GM20431 (cell line): ENCODE measurements around the gene SMARCB1.

Experiments used
- in situ Hi-C: fragments of 300-500 bp; cut with MseI, MboI; formaldehyde crosslinking; loops from one replicate; pipeline ENCODE4 v1.15.0; 2020; ENCODE audit warnings: low sequenced_read_pairs; ENCODE audit not compliant: unreplicated experiment

The SMARCB1 gene

DNA sequence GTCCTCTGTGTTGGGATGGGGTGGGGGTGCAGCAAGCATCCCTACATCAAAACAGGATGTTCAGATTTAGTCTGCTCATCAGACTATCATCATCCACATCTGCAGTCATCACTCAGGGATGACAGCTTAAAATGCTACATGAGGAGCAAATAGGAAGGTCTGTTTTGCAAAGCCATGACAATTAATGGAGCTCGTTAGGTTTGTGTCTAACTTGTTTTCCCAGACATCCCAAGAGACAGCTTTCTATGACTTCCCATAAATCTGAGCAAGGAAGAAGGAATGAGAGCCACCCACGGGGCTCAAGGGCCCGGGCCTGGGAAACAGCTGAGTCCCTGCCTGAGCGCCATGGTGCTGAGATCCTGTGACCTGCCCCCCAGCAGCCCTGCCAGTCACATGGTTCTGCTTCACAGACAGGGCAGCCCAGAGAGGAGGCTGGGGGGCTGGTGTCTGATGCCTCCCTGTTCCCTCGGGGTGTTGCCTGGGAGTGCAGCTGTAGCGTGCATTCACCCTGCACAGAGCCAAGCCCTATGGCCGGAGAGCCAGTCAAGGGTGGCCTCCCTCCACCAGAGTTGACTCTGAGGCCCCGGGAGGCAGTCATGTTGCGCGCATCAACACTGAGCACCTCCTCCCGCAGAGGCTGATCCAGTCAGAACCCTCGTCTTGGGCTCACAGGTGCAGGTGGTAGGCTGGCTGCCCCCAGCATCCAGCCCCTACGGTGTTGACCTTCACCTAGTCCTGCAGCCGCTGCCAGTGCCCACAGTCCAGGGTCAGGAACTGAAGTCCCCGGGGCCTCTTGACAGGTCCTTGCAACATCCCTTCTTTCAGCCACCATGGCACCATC is 40.0 kb downstream of the SMARCB1 start:
- in situ Hi-C loops: no loop called here

DNA sequence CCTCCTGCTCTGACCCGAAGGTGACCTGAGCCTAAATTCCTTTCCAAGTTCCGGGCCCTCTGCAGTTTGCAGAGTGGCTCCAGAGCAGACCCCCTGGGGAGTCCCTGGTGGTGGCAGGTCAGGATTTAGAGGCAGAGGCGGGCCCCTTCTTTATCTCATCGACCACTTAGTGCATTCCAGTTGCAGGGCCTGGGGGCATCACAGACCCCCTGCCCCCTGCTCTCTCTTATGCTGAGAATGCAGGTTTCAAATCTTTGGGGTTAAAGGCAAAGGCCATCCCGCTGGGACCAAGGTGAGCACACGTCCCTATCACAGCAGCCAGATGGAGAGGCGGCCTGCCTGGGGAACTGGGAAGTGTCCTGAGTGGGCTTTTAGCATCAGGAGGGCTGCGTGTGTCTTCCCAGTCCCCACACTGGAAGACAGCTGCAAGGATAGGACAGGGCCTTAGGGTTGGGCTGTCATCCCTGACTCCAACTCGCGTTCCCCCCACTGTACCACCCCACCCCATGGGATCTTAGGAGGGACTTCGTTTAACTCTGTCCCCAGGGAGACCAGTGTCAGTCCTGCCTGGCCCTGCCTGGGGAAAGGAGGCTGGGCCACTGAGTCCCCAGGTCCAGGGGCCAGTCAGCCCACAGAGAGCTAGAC is 40.7 kb downstream of the SMARCB1 start:
- in situ Hi-C loops: no loop called here

DNA sequence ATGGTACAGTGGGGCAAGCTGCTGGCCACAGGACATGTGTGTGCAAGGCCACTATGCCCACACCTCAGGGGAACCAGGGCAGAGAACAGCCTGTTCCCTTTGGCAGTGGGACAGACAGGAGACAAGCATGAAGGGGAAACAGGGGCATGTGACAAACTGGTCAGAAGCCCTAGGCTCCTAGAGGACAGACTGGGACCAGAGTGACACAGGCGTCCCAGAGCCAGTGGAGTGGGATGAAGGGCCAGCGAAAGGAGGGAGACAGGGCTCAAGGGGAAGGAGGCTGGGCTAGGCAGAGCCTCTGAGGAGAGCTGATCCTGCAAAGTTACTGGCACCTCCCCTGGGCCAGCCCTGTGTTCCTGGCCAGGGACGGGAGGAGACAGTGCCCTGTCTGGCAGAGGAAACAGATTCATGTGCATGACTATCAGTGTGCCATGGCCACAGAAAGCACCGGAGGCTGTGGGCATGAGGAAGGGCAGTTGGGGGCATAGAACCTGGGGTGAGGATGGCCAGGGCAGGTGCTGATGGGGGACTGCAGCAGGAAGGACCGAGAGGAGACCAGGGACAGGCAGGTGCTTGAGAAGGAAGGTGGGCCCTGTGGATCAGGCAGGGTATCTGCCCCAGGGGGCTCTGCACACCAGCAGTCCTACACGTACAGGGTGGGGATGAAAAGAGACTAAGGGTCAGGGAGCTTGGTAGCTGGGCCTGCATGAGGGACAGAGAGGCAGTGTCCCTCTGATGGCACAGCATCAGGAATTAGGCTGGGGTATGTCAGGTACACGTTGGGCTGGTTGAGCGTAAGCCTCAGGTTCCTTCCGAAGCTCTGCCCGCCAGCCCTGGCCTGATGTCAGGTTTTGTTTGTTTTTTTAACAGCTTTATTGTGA is 42.3 kb downstream of the SMARCB1 start:
- in situ Hi-C loops: no loop called here

DNA sequence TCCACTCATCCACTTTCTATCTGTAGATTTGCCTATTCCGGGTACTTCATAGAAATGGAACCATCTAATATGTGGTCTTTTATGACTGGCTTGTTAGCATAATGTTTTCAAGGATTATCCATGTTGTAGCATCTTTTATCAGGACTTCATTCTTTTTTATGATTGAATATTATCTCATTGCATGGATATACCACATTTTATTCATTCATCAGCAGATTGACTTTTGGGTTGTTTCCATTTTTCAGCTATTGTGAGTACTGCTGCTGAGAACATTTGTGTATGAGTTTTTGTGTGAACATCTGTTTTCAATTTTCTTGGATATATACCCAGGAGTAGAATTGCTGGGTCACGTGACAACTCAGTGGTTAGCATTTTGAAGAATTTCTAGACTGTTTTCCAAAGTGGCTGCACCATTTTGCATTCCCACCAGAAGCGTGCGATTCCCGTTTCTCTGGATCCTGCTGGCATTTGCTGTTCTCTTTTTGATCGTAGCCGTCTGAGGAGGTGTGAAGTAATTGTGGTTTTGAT is 43.1 kb downstream of the SMARCB1 start:
- in situ Hi-C loops: no loop called here

DNA sequence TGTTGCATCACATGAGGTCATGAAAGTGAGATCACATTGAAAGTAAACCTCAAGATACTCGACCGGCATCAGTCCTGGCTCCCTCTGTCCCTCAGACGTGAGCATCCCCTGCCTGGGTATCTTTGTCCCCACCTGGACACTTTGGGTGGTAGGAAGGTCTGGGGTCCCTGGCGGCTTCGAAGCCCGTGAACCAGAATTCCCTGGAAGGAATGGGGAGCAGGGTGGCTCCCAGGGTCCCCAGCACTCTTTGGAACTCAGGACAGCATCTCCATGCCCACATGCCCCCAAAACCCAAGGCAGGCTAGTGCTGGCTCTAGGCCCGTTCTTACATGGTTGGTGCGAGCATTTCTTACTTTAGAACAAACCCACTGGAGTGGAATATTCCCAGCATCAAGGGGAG is 44.5 kb downstream of the SMARCB1 start:
- in situ Hi-C loops: no loop called here

DNA sequence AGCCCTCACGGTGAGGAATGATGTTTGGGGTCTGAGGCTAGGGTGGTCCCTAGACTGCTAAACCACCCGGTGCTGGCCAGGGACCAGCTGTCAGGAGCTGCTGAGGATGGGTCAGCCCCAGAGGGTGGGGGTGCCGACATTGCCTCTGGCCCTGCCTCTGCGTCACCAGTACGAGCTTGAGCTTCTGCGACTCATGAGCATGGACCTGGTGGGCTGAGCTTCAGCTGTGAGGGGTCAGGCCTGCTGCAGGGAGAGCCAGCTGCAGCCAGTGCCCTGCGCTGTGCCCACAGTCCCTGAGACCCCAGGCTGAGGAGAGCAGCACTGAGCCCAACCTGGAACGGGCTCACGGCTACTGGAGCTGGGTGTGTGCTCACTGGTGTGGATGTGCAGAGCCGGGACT is 45.0 kb downstream of the SMARCB1 start:
- in situ Hi-C loops: no loop called here

DNA sequence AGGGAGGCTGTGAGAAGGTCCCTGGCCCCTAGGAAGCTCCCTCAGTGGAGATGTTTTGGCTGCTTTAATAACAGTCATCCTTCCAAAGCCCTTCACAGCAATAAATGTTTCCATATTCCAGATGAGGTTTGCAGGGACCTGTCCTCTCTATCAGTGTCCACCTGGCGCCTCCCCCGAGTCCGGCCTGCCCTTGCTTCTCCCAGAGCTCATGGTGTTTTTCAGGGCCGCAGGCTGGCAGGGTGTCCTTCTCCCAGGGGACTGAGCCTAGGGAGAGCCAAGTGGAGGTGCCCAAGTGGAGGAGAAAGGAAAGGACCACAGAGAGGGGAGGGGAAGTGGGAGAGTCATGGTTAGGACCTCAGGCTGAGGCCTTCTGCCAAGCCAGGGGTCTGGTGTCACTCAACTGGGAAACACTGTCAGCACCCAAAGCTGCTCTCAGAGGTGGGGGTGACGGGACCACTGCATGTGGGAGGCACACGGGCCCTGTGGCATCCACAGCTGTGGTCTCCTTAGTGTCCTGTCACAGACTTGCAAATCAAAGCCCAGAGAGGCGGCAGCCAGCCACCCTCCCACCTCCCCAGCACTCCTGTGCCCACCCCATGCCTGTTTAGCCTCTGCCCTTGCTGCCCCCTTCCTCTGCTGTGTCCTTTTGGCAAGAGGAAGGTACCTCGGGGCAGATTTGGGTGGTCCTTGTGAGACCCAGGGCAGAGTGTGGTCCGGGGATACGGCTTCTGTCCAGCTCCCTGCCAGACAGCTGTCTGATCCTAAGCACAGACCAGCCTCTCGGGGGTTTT is 45.7 kb downstream of the SMARCB1 start:
- in situ Hi-C loops: no loop called here

DNA sequence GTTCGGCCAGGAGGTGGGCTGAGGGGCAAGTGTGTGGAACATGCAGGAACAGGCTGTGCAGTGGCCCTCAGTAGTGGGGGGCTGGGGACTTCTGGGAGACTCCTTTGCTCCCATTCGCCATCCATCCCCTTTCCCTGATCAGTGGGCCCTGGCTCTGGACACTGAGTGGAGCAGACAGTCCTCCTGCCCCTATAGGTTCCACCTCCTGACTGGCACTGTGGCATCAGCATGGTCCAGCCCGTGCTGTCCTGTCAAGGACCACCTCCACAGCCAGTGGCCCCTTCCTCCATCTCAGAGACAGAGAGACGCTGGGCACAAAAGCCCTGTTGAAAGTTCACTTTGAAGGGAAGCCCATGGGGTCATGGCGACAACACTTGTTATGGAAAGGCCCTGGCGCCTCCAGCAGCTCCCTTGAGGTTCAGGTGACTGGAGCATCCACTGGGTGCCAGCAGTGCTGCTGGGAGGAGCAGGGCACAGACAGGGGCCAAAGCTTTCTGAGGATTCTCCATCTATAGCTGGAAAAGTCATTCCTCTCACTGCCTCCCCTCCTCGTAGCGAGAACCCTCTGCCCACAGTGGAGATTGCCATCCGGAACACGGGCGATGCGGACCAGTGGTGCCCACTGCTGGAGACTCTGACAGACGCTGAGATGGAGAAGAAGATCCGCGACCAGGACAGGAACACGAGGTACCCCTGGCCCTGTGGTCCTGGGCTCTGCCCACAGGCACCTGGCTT is 46.4 kb downstream of the SMARCB1 start:
- in situ Hi-C loops: no loop called here

DNA sequence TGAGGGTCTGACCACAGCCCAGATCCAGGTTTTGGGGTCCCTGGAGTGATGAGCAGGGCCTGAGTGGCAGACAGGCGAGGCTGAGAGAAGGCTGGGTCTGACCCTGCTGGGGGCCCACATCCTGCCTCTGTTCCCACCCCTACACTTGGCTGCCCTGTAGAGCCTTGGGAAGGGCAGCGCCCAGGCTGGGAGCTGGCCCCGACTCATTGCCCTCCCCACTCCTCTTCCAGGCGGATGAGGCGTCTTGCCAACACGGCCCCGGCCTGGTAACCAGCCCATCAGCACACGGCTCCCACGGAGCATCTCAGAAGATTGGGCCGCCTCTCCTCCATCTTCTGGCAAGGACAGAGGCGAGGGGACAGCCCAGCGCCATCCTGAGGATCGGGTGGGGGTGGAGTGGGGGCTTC is 47.1 kb downstream of the SMARCB1 start:
- in situ Hi-C loops: no loop called here

DNA sequence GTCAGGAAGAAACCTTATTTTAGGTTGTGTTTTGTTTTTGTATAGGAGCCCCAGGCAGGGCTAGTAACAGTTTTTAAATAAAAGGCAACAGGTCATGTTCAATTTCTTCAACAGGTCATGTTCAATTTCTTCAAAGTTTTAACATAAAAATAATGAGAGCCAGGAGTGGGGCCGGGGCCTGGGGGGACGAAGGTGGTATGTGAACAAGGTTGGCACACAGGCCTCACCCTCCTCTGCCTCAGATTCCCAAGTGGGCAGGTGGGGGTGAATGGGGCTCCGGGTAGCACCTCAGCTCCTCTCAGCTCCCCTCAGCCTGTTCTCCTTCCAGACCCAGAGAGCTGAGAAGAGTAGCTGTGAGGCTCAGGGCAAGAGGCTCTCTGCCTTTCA is 47.6 kb downstream of the SMARCB1 start:
- in situ Hi-C loops: no loop called here

DNA sequence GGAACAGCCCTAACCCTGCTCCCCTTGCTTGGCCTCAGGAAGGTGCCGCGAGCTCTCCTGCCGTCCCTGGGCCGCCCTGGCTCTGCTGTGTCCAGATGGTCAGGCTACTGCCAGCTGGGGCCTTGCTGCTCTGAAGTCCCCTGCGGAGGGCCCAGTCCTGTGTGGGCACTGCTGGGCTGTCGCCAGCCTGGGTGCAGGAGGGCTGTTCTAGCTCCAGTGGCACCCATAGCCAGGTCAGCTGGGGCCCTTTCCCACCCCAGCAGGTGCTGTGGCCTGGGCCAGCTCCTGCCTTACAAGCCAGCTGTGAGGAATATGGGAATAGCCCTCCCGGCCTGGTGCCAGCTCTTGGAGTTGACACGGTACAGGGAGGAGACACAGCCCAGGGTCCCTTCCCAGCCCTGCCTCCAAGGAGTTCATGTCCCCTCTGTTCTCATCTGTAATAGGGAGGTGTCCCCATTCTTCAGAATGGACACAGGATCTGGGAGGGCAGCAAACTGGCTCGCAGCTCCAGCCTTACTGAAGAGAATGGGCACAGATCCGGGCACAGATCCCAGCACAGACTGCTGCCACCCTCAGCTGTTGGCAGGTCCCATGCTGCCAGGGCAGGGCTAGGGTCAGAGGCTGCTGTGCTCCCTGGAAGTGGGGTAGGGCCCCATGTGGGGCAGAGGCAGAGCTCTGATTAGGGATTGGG is 48.2 kb downstream of the SMARCB1 start:
- in situ Hi-C loops: no loop called here

DNA sequence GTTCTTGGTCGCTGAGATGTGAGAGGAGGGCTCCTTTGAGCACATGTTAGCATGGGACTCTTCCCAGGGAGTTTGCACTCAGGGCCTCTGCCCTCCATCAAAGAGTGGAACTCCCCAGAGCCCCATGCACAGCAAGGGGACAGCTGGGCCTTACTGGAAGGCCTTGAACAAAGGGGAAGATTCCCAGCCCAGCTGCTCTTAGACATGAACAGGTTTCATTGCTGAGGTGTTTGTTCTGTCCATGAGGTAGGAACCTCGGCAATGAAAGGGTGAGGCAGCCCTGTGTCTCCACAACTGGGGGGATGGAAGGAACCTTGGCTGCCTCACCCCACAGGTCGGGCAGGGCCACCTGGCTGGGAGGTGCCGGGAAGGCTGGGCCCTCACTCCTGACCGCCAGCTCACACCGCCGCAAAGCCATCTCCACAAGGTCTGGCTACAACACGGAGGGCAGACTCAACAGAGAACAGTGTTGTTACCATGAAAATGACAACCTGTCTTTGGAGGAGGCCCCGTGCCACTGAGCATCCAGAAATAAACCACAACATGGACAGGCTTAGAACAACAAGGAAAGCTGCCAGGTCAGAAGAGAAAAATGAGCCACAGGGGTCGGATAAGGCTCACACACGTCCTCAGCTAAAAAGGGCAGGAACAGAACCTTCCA is 48.8 kb downstream of the SMARCB1 start:
- in situ Hi-C loops: no loop called here

DNA sequence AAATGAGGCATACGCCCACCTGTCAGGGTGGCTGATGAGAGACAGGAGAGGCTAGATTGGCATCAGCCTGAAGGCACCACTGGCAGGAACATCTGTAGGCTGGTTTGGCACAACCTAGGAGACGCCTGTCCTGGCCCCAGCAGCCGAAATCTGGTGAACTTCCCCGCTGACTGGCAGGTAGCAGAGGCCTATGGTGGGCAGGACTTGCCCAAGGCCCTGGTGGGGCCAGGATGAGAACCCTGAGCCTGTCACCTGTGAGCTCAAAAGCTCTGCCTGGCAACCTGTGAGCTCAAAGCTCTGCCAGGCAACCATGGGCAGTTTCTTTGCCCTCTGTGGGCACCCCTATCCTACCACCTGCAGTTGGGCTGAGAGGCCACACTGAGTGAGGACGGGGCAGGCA is 49.5 kb downstream of the SMARCB1 start:
- in situ Hi-C loops: no loop called here

DNA sequence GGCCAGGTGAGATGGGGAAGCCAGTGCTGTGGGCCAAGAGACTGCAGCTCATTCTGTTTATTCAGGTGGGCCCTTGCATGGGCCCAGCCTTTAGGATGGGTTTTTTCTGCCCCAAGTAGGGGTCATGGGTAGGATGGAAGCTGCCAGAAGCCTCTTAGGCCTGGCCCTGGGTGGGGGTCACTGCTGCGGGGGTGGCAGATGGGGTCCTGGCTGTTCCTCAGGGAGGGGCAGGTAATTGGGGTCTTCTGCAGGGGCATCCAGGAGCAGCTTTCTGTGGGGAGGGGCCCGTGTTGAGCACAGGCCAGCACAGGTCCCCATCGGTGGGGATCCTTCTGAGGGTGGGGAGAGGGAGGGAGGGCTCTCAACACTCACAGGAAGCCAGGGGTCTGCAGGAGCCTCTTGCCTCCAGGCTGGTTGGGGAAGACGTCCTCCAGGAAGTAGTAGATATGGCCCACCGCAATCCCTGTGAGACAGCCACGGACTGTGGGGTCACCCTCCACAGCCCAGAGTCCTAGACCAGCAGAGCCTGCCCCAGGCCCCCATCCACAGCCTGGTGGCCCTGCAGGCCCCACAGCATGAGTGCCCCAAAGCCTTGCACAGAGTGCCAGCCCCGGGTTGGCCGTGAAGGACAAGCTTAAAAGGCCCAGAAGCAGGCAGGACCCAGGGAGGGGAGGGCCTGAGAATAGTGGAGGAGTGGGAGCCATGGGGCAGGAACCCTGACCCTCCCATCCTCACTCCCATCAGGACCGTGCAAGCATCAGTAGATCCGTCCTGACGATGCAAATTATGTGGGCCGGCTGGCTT is 50.1 kb downstream of the SMARCB1 start:
- in situ Hi-C loops: no loop called here

DNA sequence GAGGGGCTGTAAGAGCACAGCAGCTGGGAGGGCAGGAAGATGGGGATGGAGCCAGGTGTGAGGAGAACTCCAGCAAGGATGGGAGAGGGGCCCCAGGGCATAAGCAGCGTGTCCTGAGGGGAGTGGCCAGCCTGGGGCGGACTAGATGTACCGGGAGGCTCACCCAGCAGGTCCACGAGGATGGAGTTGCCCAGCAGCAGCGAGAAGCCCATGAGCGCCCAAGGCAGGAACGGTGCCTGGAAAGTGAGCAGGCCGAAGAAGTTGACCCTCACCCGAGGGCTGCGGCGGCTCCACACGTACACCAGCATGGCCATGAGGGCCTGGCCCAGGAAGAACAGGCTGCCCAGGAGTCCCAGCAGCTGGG is 50.7 kb downstream of the SMARCB1 start:
- in situ Hi-C loops: no loop called here

DNA sequence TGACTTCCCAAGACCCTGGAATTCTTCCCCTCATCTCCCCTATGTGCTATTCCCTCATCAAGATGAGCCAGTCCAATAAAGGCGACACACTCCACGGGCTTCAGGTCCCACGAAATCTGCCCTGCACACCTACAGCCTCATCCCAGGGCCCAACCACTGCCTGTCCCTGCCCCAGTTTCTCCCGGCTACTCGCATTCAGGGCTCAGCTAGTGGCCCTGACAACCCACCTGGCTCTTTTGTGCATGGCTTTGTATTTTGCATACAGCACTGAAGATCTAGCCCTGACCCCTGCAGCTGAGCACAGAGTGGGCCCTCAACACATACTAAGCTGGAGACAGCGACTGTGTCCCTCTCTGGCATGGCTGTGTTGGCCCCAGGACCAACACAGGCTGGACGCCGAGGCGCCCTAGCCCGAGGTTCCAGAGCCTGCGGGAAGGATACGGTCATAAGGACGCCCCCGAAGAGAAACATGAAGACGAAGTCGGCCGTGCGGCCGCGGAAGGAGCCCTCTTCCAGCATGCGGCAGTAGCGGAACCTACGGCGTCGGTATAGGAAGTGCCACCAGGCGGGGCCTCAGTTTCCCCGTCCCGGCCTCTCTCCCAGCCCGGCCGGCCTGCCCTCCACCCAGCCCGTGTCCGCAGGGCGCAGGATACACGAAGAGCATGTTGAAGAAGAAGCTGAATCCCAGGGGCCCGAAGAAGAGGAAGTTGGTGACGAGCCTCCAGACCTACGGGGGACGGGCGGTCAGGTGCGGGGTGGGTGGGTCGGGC is 51.3 kb downstream of the SMARCB1 start:
- in situ Hi-C loops: no loop called here
